ENCODE measurements around the gene PAQR9.

Gene PAQR9

DNA sequence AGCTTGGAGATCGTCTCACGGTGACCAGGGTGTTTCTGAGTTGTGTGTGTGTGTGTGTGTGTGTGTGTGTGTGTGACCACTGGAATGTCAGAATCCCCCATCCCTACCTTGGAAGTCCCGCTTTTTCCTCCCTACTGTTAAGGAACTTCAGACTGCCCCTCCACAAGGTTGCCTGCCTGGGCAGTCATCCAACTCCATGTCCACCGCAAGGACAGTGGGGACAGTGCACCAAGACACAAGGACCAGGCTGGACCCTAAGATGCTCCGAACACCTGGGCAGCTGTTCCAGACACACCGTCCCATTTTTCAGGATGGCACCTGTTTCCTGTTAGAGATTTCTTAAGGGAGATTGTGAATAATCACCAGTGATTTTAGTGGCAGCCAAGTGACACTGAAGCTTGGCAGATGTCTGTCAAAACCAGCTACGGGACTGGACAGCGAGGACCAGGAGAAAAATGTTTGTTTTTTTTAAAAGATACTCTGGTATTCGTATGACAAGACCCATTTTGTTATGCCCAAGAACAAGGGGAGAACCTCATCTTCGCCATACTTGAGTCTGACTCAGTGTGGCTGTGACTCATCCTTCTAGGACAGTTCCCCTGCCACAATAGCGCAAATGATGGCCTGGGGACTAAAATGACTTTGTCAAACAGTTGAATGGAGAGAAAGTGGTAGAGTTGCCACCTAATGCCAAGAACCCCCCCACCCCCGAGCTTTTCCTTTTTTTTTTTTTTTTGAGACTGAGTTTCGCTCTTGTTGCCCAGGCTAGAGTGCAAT, 15.5 kb downstream of the PAQR9 start:
- no peak for DNase-seq

DNA sequence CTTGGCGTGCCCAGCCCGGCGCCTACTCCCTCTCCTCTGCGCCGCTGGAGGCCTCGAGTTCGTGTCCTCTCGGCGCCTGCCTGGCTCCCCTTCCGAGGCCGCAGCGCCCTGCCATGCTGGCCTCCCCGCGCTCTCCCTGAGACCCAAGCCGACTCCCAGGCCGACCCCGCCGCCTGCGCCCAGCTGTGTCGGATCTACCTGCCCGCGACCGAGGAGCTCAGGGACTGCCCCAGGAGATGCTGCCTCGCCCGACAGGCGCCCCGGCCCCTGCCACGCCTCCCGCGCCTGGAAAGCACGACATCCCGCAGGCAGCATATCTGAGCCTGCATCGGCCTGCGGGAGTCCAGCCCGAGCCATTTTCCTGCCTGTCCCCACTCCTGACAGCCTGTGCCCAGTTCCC, 16.1 kb downstream of the PAQR9 start:
- no peak for DNase-seq

DNA sequence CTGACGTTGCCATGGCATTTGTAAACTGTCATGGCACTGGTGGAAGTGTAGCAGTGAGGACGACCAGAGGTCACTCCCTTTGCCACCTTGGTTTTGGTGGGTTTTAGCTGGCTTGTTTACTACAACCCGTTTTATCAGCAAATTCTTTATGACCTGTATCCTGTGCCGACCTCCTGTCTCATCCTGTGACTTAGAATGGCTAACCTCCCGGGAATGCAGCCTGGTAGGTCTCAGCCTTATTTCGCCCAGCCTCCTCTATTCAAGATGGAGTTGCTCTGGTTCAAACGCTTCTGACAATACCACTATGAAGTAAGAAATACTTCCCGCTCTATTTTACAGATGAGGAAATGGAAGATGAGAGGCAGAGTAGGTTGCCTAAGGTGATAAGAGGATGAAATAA, 16.6 kb downstream of the PAQR9 start:
- DNase-seq = no peak

DNA sequence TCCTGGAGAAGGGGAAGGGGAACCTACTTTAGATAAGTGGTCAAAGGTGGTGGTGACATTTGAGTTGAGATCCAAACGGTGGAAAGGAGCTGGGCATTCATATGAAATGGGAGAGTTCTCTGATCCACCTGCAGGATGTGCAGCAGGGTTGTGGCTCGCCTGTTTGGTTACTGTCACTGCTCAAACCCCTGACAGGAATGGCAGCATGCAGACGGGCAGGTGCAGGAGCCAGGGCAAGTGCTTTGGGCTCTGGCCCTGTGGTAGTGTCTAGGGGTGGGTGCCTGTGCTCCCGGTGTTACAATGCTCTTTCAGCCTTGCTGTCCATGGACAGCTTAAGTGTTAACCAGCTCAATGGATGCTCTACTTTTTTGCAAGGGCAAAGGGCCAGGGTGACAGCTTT, 18.5 kb downstream of the PAQR9 start:
- DNase-seq = no peak

DNA sequence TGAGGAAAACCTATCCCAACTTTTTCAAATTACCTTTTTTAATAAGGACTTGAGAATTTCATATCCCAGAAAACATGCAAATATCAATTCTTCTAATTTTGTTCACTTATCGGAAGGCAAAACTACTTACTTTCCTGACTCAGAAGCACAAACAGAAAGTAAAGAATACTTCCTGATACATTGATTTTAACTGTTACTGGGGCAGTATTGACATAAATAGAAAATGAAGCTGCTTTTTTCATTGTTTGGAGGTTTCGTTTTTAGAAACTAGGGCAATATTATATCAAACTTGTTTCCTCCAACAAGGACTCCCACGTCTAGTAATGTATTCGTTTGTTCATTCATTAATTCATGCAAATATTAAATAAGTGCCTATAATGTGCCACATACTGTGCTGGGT, 19.1 kb downstream of the PAQR9 start:
- DNase-seq = no peak

DNA sequence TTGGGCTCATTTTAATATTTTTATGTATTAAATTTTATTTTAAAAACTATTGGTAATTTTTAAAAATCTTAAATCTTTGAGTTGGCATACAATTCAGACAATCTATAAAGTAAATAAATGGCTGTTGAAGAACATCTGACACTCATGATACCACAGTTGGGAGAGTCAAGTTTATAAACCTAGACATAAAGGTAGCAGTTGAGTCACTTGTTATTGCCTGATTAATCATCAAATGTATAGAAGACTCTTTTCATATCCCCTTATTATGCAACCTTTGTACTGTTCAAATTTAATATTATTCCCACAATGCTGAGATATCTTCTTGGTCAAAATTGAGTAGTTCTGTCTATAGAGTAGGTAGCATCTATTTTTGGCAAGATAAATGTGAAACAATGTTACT, 19.6 kb downstream of the PAQR9 start:
- DNase-seq = no peak

DNA sequence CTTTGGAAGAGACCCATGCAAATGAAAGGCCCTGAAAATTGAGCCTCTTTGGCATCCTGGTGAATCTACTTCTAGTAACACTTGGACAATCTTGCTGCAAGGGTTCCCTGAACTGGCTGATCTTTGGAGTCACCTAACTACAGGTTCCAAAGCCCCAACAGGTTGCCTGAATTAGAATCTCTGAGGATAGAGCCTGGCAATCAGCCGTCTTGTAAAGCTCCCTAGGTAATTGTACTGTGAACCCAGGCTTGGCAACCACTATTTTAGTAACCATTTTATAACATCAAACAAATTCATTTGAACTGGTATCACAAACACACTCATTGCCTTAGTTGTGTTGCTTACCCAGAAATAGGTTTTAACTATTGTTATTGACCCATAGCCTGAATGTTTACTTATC, 20.1 kb downstream of the PAQR9 start:
- DNase-seq = no peak

DNA sequence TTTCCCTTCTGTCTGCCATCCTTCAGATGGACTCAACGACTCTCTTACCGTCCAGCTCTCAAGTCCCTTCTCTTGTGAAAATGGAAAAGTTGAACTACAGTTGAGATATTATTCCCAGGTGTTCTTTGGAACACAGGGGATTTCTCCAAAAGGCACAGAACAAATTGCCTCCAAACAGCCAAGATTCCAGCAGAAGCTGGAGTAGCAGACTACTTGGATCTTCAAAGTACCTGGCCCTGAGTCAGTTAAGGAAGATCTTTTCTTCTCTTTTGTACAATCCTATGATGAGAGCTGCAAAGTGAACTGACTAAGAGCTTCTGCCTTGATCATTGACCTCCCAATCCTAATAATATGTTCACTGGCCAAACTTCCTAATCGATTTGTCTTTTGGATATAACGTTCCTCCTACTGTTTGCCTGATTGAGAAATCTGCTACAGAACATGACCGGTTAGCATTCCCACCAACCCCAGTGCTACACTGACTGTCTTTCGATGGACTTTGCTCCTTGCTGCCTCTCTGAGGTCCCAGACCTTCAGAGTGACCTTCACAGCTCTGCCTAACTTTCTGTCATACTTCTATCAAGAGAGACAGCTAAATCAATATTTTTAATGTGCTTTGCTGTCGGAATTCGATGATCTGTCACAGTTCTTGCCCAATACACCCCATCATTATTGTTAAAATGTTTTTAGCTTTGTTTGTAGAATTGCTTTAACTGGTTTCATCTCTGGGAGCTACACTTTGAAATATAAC, 21.9 kb downstream of the PAQR9 start:
- no peak for DNase-seq

DNA sequence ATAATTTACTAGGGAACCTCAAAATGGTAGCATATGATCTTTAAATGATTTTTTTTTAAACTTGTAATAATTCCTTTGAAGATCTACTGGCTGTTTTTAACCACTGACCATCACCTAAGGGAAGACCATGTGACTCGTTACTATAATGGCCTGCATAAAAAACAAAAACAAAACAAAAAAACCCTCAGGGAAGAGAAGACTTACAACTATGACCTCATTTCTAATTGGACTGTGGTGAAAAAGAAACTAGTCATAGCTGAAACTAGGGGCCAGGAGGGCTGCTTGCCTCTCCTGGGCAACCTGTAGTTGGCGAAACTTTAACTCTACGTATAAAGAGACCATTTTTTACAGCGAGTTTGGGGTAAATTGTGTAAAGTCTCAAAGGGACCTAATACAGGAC, 23.0 kb downstream of the PAQR9 start:
- no peak for DNase-seq

DNA sequence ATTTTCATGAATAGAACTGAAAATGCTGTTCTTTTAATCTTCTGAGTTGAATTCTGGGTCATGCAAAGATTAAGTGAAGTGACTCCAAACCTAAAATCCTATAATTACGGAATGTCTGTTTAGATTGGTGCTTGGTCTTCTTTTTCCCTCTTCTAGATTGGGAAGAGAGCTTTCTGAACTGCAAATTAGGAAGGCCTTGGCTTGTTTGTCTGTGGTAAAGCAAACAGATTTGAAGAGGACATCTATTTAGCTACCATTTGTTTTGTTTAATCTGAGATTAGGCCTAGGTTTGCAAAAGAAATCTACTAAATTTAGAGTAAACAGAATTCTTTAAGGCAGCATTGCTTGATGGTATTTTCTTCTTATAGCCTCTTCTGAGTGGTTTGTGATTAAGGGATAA, 23.5 kb downstream of the PAQR9 start:
- DNase-seq = no peak

DNA sequence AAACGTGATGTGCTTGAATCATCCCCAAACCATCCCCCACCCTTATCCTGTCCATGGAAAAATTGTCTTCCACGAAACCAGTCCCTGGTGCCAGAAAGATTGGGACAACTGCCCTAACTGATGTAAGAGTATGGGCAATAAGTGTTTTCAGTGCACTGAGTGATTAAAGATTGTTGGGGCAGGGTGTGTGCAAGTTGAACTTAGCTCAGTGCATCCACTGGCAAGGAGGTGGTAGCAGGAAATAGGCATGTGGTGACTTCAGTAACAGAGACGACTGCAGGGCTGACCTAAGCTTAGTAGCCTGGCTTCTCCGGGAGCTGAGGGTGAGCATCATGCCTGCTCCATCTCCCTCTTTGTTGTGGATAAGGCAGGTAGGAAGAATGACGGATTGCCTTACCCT, 27.5 kb downstream of the PAQR9 start:
- no peak for DNase-seq

DNA sequence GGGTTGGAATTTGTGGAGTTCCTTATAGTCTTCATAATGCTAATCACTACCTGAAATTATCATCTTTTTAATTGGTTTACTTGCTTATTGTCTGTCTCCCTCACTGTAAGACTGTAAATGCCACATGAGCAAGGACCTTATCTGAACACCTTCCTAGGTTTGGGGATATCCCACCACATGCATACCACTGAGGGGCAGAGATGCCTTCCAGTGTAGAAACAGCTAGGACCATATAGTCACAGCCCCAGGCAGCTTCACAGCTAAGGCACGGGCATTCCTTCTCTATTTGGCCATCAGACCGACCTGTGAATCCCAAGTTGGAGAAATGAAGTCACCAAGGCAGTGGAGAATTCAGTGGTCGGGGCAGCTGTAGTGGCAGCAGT, 28.6 kb downstream of the PAQR9 start:
- no peak for DNase-seq

DNA sequence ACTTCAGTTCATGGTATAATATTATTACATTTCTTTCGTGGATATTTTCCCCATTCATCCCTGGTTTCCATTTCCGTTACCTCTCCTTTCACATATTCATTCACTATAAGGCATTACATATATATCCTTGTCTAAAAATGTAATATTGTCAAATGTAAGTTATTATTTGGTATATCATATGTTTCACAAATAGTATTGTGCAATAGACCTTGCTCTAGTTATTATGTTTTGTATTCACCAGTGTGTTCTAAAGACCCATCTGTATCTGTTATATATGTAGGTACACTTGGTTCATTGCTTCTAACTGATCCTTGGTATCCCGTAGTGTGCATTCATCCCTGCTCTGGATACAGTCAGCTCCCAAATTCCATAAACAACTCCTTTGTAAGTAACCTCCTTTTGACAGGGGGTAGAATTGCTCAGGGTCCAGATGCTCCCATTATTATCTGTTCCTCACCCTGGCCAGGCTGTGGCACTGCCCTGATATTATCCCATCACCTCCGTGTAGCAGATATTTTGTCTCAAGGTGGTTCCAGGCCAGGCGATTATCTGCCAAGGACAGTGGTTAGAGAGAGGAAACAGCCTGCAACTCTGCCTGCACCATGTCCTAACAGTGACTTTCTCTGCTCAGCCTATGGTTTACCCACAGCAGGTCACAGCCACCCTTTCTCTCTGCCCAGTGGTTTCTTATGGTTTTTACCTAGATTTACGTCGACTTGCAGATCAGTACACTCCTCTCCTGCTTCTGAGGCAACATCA, 29.2 kb downstream of the PAQR9 start:
- no peak for DNase-seq

DNA sequence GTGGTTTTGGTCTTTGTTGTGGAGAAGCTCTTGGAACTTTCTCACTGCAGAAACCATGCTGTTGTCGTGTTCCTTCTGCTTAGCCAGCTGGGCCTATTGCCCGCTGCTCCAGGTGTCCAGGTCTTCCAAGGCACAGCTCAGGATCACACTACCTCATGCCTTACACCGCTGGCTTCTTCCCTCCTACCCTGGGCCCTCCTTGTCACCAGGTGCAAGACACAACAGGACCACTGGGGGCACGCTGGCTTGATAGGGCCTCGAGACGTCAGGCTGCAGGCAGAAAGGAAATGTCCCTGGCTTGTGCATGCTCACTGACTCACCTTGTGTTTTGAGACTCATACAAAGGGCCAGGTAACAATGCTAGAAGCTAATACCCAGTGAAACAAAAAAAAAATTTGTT, 32.3 kb downstream of the PAQR9 start:
- DNase-seq = no peak

DNA sequence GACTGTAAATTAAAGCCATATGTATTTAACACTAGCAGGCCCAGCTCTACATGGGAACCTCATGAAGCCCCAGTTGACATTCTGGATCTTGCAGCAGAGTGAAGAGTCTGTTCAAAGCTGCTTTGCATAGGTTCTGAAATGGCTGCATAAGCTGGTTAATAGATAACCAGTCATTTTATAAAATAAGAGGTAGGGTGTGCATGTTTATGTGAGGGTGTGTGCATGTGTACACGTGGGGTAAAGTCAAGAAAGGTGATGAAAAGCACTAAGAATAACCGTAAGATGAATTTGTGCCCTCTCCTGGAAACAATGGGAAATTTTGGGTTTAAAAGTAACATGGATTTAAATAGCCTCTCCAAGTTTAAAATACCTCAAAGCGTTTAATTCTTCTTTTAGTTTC, 33.0 kb downstream of the PAQR9 start:
- no peak for DNase-seq

DNA sequence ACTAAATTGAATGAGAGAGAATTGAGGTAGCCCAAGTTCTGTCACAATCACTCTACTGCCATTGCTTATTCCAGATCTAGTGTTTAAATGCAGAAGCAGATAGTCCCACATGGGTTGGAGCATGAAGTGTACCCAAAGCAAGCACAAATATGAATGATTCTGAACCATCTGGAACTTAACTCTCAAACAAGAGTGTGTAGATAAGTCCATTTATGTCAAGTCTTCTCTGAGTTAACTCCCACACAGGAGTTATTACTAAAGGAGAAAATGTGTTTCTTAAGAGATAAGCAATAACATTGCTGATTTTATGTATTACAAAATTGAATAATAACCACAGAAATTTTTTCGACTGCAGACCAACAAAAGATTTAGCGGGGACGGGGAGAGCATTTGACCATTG, 33.6 kb downstream of the PAQR9 start:
- DNase-seq = no peak

DNA sequence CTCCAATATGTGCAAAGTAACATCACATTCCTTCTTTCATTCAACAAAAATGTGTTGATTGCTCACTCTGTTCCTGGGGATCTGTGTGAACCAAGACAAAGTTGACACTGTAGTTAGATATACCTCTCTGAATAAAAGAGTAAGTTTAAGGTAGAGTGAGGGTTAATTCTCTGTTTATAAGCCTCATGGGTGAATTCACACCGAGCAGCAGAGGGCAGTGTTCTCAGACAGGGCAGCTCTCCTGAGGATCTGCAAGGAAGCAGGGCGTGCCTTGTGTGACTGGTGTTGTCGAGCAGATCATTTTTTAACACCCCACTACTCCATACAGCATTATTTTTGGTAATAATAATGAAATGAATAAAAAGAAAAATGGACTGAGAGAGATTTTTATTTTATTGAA, 34.4 kb downstream of the PAQR9 start:
- no peak for DNase-seq

DNA sequence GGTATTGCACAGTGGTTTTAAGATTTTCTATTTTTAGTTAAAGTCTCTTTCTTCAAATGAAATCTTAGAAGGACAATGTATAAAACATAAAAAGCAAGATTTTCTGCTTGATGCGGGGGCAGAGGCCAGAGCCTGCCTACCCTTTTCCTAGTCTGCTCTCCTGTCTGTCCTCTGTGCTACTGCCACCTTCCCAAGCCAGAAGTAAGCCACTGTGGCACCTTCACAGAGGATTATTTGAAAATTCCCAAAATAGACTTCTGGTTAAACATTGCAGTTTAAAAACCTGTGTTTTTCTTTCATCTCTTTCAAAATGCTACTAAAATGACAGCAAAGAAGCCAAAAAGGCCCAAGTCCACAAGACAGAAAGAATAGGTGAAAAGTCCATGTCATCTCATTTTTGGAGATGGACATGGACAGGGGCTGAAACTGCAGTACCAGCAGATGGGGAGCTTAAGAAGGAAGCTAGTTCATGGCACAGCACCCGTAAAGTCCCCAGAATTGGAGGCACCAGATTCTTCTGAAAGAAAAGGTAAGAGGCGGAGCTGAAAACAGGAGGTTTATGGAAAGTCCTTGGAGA, 37.0 kb downstream of the PAQR9 start:
- no peak for DNase-seq

DNA sequence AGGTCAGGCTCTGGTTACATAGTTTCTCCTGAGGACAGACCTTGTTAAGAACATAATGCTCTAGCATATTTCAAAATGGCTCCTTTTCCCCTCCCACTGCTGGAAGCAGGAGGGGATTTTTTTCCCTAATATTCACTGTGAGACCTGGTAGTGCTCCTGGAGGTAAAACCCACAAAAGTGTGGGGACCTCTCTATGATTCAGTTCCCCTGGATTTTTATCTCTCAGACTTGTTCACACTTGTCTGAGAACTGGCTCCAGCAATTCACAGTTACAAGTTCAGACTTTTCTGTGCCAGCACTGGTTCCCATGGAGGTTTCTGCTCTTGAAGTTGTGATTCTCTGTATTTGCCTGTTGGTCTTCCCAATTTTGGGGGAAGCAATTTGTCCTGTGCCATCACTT, 38.3 kb downstream of the PAQR9 start:
- no peak for DNase-seq

DNA sequence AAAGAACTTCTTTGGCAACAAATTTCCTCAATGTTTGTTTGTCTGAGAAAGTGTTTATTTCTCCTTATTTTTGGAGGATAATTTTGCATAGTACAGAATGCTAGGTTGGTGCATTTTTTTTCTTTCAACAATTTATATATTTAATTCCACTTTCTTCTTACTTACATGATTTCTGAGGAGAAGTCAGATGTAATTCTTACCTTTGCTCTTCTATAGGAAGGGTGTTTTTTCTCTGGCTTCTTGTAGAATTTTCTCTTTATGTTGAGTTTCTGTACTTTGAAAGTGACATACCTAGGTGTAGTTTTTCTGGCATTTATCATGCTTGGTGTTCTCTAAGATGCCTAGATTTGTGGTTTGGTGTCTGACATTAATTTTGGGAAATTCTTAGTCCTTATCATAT, 39.8 kb downstream of the PAQR9 start:
- DNase-seq = no peak

DNA sequence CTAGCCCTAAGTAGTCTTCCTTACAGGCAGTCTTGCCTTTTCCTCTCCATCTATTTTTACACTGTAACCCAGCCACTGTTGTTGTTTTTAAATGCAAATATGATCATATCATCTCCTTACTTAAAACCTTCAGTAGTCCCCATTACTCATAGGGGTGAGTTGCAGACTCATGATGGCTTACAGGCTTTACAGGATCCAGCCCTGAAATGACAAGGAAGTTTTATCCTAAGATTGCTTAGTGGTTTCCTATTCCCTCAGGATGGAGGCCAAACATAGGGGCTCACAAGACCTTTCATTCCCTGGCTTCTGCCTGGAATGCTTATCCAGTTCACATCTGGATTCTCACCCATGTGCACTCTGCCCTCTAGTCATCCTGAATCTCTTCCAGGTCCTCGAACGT, 46.9 kb downstream of the PAQR9 start:
- DNase-seq = no peak

DNA sequence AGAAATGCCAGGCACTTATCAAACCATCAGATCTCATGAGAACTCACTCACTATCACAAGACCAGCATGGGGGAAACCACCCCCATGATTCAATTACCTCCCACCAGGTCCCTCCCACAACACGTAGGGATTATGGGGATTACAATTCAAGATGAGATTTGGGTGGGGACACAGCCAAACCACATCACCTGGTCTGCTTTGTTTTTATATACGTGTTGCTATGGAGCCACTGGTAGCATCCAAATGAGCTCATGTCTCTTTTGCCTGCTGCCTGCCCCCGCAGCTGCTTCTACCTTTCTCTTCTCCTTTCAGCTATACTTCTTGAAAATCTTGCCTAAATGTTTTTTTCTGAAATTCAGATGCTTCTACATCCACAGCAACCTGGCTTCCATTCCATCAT, 47.8 kb downstream of the PAQR9 start:
- no peak for DNase-seq

DNA sequence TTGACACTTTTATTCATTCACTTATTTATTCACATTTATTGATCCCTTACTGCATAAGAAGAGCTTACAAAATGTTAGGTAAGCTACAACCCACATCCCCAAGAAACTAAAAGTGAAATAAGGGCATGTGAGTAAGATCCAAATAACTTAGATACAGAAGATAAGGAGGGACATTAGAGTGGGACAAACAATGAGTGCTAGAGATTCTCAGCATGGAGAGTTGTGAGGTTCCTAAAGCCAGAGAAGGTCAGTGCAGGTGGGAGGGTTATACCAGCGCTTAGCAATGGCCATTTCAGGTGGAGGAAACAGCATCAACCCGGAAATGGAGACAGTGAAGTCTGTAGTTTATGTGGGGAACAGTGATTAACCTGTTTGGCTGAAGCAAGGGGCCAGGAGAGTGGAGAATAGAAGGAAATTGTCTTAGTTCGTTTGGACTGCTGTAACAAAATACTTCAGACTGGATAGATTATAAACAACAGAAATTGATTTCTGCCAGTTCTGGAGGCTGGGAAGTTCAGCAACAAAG, 49.1 kb downstream of the PAQR9 start:
- DNase-seq = no peak

Measured in activated gamma-delta T cell treated with Interleukin-2 at 50 U/mL for 16 hours (primary cell).